SJSA1 (cell line): ENCODE data around the gene ZNF618. TPM values are rescaled to one million over a fixed set of nuclear protein-coding genes. Genes with fewer than 3 reads are reported as not detected.

Source experiments
- DNase-seq, 2 experiments: peaks; one replicate each; pipeline ENCODE4 v3.0.0-alpha.2; 2015 to 2020; ENCODE audit warnings: low spot score in 2 of 2, low read depth in 1 of 2
- H3K27ac ChIP-seq: fragments of 250-450 bp; sonication (Bioruptor Pico); 2 replicates; pipeline ENCODE4 v1.5.1; 2020; ENCODE audit warnings: mild to moderate bottlenecking, moderate library complexity
- H3K27me3 ChIP-seq: fragments of 250-450 bp; sonication (Bioruptor Pico); replicated peaks from 2 replicates; pipeline ENCODE4 v1.5.1; 2020; ENCODE audit warnings: mild to moderate bottlenecking, moderate library complexity
- H3K36me3 ChIP-seq: fragments of 250-450 bp; sonication (Bioruptor Pico); 2 replicates; pipeline ENCODE4 v1.5.1; 2020; ENCODE audit warnings: mild to moderate bottlenecking
- H3K4me1 ChIP-seq: fragments of 250-450 bp; sonication (Bioruptor Pico); replicated peaks from 2 replicates; pipeline ENCODE4 v1.6.1; 2021; ENCODE audit warnings: mild to moderate bottlenecking
- H3K4me3 ChIP-seq: fragments of 250-450 bp; sonication (Bioruptor Pico); 2 replicates; pipeline ENCODE4 v1.5.1; 2020; ENCODE audit warnings: mild to moderate bottlenecking
- H3K9me3 ChIP-seq: fragments of 250-450 bp; sonication (Bioruptor Pico); replicated peaks from 2 replicates; pipeline ENCODE4 v1.5.1; 2020; ENCODE audit warnings: mild to moderate bottlenecking
- total RNA-seq: library from RNA; depleted of rRNA; stranded (reverse); fragments of >200 nt; shearing (Covaris generic); gene quantifications from 2 replicates; pipeline ENCODE4 v1.2.3, GENCODE V29; 2014

Gene ZNF618
- total RNA-seq, 1 experiment from 2014 or later: 4.7 TPM

GRCh38 chr9:113921396-113921925 lies 45.4 kb downstream of the ZNF618 start:
- peak in 1 of 2 experiments; percentile 5 for DNase-seq
- H3K4me3 ChIP-seq: no peak overlapping the region
- H3K4me1 ChIP-seq: peaks cover 7% of the 10 kb centered on the region
- H3K27ac ChIP-seq: no peak overlapping the region
- no peaks in the 10 kb centered on the region for H3K27me3 ChIP-seq
- 0 out of 2 replicates have a peak, but pooled peaks cover 1% of the 10 kb centered on the region for H3K36me3 ChIP-seq
- no peaks in the 10 kb centered on the region for H3K9me3 ChIP-seq

GRCh38 chr9:113922160-113922559 lies 46.1 kb downstream of the ZNF618 start:
- Histone ChIP-seq H3K27me3 (no peaks in the 10 kb centered on the region), H3K4me3 (no peak overlapping the region), H3K36me3 (no peaks in the 10 kb centered on the region), H3K27ac (no peak overlapping the region), H3K9me3 (no peaks in the 10 kb centered on the region), H3K4me1 (peaks cover 7% of the 10 kb centered on the region)
- DNase-seq: peak; percentile 29 to 33

GRCh38 chr9:113926211-113926610 lies 50.1 kb downstream of the ZNF618 start:
- no peak overlapping the region for H3K27ac ChIP-seq
- no peaks in the 10 kb centered on the region for H3K36me3 ChIP-seq
- H3K27me3 ChIP-seq: no peaks in the 10 kb centered on the region
- peaks cover 9% of the 10 kb centered on the region for H3K9me3 ChIP-seq
- no peak for DNase-seq
- H3K4me3 ChIP-seq: no peak overlapping the region
- H3K4me1 ChIP-seq: peaks cover 14% of the 10 kb centered on the region

GRCh38 chr9:113927277-113927676 lies 51.2 kb downstream of the ZNF618 start:
- Histone ChIP-seq H3K9me3 (peaks cover 9% of the 10 kb centered on the region), H3K4me1 (peaks cover 10% of the 10 kb centered on the region), H3K27me3 (no peaks in the 10 kb centered on the region), H3K36me3 (no peaks in the 10 kb centered on the region), H3K4me3 (no peak overlapping the region), H3K27ac (no peak overlapping the region)
- DNase-seq: peak in 1 of 2 experiments; percentile 2

GRCh38 chr9:113928269-113928668 lies 52.2 kb downstream of the ZNF618 start:
- H3K4me1 ChIP-seq: peaks cover 10% of the 10 kb centered on the region
- H3K27ac ChIP-seq: no peak overlapping the region
- no peaks in the 10 kb centered on the region for H3K27me3 ChIP-seq
- no peak for DNase-seq
- H3K9me3 ChIP-seq: peaks cover 9% of the 10 kb centered on the region
- no peaks in the 10 kb centered on the region for H3K36me3 ChIP-seq
- no peak overlapping the region for H3K4me3 ChIP-seq

GRCh38 chr9:113929634-113930389 lies 53.7 kb downstream of the ZNF618 start:
- DNase-seq: peak; percentile 3 to 7
- H3K4me1 ChIP-seq: peaks cover 10% of the 10 kb centered on the region
- peaks cover 9% of the 10 kb centered on the region for H3K9me3 ChIP-seq
- no peaks in the 10 kb centered on the region for H3K27me3 ChIP-seq
- no peak overlapping the region for H3K27ac ChIP-seq
- no peaks in the 10 kb centered on the region for H3K36me3 ChIP-seq
- no peak overlapping the region for H3K4me3 ChIP-seq

GRCh38 chr9:113930390-113930783 lies 54.3 kb downstream of the ZNF618 start:
- no peak for DNase-seq
- Histone ChIP-seq H3K27ac (no peak overlapping the region), H3K4me1 (peaks cover 10% of the 10 kb centered on the region), H3K27me3 (no peaks in the 10 kb centered on the region), H3K36me3 (no peaks in the 10 kb centered on the region), H3K4me3 (no peak overlapping the region), H3K9me3 (peaks cover 9% of the 10 kb centered on the region)

GRCh38 chr9:113931140-113931539 lies 55.0 kb downstream of the ZNF618 start:
- Histone ChIP-seq H3K4me3 (no peak overlapping the region), H3K36me3 (no peaks in the 10 kb centered on the region), H3K9me3 (peaks cover 9% of the 10 kb centered on the region), H3K4me1 (peaks cover 10% of the 10 kb centered on the region), H3K27me3 (no peaks in the 10 kb centered on the region), H3K27ac (no peak overlapping the region)
- peak in 1 of 2 experiments; percentile 15 for DNase-seq

- Histone ChIP-seq H3K27ac (no peak overlapping the region), H3K4me3 (no peak overlapping the region), H3K27me3 (no peaks in the 10 kb centered on the region), H3K9me3 (peaks cover 9% of the 10 kb centered on the region), H3K4me1 (peaks cover 10% of the 10 kb centered on the region), H3K36me3 (no peaks in the 10 kb centered on the region)
- DNase-seq: peak in 1 of 2 experiments; percentile 1
Observed at GRCh38 chr9:113931777-113932176, 55.7 kb downstream of the ZNF618 start.

GRCh38 chr9:113932906-113933584 lies 56.9 kb downstream of the ZNF618 start:
- peak in 1 of 2 experiments; percentile 19 for DNase-seq
- peaks cover 9% of the 10 kb centered on the region for H3K9me3 ChIP-seq
- H3K36me3 ChIP-seq: no peaks in the 10 kb centered on the region
- no peak overlapping the region for H3K4me3 ChIP-seq
- peaks cover 10% of the 10 kb centered on the region for H3K4me1 ChIP-seq
- H3K27ac ChIP-seq: no peak overlapping the region
- no peaks in the 10 kb centered on the region for H3K27me3 ChIP-seq

GRCh38 chr9:113933671-113934070 lies 57.6 kb downstream of the ZNF618 start:
- peak in 1 of 2 experiments; percentile 18 for DNase-seq
- Histone ChIP-seq H3K36me3 (no peaks in the 10 kb centered on the region), H3K4me1 (peaks cover 10% of the 10 kb centered on the region), H3K9me3 (peaks cover 5% of the 10 kb centered on the region), H3K27me3 (no peaks in the 10 kb centered on the region), H3K27ac (no peak overlapping the region), H3K4me3 (no peak overlapping the region)

- peak in 1 of 2 experiments; percentile 19 for DNase-seq
- Histone ChIP-seq H3K27ac (no peak overlapping the region), H3K4me1 (peaks cover 8% of the 10 kb centered on the region), H3K4me3 (no peak overlapping the region), H3K27me3 (no peaks in the 10 kb centered on the region), H3K36me3 (no peaks in the 10 kb centered on the region), H3K9me3 (no peaks in the 10 kb centered on the region; the same call in 1 of the 2 replicates)
Observed at GRCh38 chr9:113934167-113934828, 58.2 kb downstream of the ZNF618 start.

- H3K27me3 ChIP-seq: no peaks in the 10 kb centered on the region
- no peaks in the 10 kb centered on the region for H3K9me3 ChIP-seq
- peaks cover under 1% of the 10 kb centered on the region; the same call in 1 of the 2 replicates for H3K4me1 ChIP-seq
- H3K27ac ChIP-seq: no peak overlapping the region
- DNase-seq: peak in 1 of 2 experiments; percentile 21
- H3K4me3 ChIP-seq: no peak overlapping the region
- no peaks in the 10 kb centered on the region for H3K36me3 ChIP-seq
Observed at GRCh38 chr9:113934829-113935676, 58.9 kb downstream of the ZNF618 start.
